ENCODE measurements around the gene CCDC73. TPM values are rescaled to one million over a fixed set of nuclear protein-coding genes. Genes with fewer than 3 reads are reported as not detected.
"Not testable (repeated sequence)": the region's sequence is repeated elsewhere in the genome, so short reads cannot be mapped to it uniquely, and the experiment has no call there.

The CCDC73 gene
- under 1 TPM; 0.06 to 0.18 (median 0.16) TPM for polyA plus RNA-seq (ENCODE audit: insufficient read depth in 1 of 5, insufficient read length in 5 of 5, low replicate concordance in 1 of 5)
- long read RNA-seq, donor 1, result 0 reads
- long read RNA-seq, donor 2, result 0 reads
- long read RNA-seq, donor 3, result 0 reads
- long read RNA-seq, donor 4, result 0 reads
- long read RNA-seq, donor 5, result 0 reads
- long read RNA-seq, donor 6, result 0 reads
- long read RNA-seq, donor 7, result 0 reads
- long read RNA-seq, donor 8, result 0 reads

DNA sequence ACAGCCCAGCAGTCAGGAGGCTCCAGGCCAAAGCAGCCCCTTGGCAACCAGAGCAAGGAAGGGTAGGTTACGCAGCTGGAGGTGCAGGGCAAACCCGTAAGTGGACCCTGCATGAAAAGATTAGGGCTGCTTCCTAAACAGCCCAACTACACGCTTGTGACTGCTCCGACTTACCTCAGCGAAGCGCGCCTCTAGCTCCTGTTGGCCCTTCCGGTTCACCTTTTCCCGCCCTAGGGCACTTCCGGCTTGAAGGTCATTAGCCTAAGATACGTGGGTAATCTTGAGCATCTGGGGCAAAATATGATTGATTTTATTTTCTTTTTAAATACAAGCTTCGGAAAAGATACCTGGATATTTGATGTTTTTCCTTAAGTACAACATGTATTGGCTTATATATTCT lies at the start of gene CCDC73:
Gene CCDC73 (minus strand): TSS at position 224 of the 400 bp plus-strand sequence. CDS start 34,419 bp downstream, outside the sequence.
- DNase-seq, result no peak

DNA sequence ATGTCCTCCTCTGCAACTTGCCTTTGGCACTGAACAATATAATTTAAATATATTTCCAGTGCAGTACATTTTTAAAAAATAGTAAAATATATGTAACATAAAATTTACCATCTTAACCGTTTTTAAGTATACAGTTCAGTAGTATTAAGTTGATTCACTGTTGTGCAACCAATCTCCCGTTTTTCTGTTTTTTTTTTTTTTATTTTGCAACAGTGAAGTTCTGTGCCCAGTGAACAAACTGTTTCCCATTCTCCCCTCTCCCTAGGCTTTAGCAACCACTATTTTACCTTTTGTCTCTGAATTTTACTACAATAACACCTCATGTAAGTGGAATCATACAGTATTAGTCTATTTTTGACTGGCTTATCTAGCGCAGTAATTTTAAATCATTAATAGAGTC lies 49.1 kb upstream of the CCDC73 start:
- DNase-seq, result no peak

DNA sequence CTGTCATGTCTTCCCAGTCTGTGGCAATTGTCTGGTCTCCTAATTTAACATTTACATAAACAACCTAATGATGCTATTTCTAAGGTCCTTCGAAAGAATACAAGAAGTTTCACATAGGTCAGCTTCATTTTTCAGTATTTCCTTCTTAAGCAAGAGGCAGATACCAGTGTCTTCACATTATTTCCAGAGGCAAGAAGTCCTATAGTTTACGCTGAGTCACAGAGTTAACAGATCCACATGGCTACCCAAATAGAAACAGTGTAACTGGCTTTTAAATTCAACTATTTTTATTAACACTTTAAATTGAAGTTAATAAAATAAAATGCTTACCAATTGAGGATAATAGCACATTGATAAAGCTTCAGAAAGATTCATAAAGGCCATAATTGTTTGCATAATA lies 46.1 kb upstream of the CCDC73 start:
- DNase-seq, result no peak

DNA sequence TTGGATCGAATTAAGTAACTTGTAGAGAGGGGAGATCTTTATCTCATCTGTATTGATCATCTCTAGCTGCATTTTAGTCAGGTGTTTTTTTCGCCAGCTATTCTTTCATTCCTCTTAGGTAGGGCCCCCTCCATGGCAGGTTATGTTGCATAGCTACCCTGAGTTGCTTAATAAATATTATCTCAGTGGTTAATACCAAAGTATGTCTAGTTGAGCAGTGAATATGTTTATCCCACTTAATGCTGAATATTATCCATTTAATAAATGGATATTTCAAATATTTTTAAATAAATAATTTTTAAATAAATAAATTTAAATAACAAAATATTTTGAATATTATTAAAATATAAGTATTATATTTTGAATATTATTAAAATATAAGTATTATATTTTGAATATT lies 44.8 kb upstream of the CCDC73 start:
- no peak for DNase-seq

DNA sequence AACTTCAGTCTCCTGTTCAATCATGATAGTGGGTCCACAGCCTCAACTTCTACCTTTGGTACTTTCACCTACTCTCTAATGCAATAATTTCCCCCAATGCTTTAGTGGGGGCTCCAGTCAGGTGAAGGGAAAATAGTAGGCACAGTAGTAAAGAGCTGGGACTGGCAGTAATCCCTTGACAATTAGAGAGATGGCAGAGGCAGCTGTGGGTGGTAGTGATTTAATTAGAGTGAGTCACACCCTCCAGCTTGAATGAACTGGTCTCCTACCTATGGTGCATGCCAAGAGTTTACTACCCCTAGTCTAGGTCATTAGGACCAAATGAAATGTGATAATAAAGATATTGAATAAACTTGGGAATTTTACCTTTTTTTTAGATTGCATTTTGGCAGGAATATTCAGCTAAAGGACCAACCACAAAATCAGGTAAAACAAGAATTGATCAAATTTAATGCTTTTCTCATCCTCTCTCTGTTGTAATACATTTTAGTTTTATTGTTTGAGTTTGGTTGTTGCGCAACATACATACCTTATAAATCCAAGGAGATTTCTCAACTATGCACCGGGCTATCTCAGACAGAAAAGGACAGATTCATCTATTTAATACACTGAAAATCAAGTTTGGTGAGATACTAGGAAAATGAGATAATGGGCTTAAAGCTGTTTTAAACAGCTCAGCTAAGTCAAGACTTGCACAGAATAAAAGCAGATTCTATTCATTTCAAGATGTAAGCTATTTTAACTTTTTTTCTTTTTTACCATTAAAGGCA lies 44.2 kb upstream of the CCDC73 start:
- no peak for DNase-seq

DNA sequence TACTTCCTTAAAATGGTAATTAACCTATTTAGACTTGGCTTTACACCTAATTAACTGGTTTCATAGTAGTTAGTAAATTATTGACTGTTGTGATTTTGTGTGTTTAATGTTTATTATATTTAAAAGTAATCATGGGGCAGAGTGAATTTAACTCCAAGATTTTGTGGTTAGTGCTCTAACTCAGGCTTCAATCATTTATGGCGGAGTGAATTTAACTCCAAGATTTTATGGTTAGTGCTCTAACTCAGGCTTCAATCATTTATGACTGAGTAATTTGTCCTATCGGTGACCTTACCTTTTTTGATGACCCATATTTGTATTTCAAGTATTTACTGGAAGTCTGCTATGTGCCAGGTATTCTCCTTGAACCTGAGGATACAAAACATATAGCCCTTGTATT lies 42.5 kb upstream of the CCDC73 start:
- no peak for DNase-seq

DNA sequence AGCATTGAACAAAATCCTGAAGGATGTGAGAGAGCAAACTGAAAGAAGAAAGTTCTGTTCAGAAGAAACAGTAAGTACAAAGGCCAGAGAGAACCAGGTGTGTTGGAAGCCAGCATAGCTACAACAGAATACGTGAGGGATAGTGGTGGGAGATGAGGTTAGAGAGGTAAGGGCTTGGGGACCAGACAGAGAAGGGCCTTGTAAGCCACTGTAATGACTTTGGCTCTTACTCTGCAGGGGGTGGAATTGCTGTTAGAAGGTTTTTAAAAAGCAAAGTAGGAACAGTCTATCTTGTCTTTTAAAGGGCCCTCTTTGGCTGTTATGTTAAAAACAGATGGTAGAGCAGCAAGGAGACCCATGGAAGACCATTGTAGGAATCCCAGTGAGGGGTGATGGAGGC lies 39.5 kb upstream of the CCDC73 start:
- DNase-seq, result no peak

DNA sequence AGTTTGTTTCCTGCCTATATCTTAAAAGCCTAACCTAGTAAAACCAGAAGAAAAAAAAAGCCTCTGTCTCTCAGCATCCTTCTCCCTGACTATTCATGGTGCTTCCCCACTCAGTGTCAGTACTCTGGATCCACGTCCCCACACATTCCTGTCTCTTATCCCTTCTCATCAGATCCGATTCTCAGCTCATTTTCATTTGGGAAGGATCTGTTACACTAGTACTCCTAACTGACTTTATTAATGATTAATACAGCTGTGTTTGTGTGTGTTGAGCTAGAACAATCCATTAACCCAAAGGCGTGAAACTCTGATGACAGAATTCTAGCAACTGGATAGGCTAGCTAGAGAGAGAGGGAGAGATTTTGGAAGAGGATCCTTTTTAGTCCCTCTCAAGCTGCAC lies 36.8 kb upstream of the CCDC73 start:
- DNase-seq, result no peak

DNA sequence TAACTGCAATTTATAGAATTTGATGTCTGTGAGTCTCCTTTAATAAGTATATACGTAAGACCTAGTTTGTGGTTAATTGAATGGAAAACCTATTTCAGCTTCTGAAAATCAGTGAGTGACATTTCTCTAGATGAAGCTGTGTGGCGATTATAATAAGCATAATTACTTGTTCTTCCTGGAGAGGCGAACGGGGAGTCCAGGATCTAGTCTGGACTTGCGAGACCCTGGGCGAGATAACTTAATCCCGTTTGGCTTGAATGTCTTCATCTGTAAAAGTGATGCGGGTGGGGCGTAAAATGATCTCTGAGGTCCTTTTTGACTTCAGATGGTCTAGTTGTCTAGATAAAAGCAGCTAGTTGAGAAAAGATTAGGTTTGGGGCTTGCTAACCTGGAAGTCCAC lies 36.3 kb upstream of the CCDC73 start:
- DNase-seq, result no peak

DNA sequence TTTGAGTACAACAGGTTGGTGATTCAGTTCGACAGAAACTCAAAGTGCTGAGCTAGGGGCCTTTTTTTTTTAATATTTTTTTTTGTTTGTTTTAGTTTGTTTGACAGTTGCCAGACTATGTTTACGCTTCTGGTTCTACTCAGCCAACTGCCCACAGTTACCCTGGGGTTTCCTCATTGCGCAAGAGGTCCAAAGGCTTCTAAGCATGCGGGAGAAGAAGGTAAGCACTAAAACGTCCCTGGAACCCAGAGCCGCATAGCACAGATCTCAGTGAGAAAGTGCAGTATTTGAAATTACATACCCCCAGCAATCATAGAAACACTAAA lies 35.9 kb upstream of the CCDC73 start:
- peak in 1 of 2 donors; percentile 16 for DNase-seq

DNA sequence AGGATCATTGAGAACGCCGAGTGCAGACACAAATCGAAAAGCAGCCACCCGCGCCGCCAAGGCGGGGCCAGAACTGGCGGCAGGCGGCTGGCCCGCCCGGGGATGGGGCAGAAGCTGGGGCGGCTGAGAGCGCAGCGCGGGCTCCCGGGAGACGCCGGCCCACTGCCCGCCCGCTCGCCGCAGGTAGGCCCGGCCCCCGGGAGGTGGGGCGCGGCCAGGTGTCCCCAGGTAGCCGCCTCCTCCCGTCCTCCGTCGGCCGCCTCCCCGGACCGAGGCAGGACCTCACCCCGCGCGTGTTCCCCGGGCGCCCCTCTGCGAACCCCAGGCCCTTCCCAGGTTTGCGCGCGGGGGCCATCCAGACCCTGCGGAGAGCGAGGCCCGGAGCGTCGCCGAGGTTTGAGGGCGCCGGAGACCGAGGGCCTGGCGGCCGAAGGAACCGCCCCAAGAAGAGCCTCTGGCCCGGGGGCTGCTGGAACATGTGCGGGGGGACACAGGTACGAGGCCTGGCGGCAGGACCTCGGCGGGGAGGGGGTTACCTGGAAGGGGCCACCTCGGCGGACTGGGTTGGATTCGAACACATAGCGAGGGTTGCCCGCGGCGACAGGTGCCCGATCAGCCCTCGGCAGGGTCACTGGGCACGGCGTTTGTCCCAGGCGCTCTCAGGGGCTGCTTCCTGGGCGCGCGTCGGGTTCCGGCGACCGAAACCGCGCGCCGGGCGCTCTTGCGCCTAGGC lies 35.4 kb upstream of the CCDC73 start, which contains the start of gene PRRG4:
Gene PRRG4 (plus strand): TSS at position 248 of the 733 bp plus-strand sequence. CDS start 603 bp downstream, outside the sequence.
- DNase-seq, result peak in 1 of 2 donors; percentile 46

DNA sequence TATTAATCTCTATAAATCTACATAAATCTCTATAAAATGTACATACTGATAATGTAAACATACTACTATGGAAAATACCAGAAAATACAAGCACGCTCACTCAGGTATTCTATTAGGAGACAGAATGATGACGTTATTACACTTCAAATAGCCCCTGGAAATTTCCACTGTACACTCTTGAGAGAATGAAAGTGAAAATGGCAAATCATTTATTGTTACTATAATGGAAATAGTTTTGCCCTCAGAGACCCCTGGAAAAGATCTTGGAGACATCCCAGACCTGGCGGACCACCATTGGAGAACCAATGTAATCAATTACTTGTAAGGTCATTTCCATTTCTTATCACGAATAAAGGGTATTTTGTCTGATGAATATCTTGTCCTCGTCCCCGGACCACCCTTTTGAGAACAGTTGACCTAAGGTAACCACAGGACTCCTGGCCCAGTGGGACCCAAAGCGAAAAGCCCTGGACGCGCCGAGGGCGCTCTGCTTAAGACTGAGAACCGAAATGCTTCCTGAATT lies 34.8 kb upstream of the CCDC73 start:
- DNase-seq, result peak in 1 of 2 donors; percentile 48

DNA sequence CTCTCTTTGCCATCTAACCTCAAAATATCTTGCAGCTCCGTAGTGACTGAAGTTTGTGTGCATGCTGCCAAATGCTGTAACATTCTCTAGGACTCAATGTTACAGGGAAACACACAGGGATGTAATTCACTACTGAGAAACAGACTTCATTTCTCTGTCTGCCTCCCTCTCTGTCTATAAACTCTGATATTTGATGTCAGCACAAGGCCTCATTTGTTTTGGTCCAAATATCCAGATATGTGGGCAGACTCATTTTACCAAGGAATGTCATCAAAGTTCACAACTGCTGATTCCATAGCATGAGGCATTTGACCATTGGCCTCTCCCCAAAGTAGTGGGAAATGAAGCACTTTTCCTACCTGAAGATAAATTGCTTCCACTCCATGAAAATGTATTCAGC lies 32.8 kb upstream of the CCDC73 start:
- no peak for DNase-seq

DNA sequence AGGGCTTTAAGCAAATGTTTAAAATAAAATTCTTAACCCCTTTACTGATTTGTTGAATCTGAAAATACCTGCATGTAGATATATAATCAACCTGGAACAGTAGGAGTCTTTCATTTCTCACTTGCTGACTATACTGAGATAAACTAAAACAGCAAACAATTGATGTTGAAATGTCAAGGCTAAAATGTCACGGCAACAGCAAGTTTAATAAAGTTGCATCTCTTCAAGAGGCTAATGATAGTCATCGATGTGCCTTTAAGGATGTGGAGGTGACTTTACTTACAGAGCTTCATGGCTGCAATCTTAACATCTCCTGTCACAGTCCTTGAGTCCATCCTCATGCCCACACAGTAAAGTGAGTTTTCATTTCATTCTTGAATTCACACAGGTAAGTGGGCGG lies 31.7 kb upstream of the CCDC73 start:
- DNase-seq, result no peak

DNA sequence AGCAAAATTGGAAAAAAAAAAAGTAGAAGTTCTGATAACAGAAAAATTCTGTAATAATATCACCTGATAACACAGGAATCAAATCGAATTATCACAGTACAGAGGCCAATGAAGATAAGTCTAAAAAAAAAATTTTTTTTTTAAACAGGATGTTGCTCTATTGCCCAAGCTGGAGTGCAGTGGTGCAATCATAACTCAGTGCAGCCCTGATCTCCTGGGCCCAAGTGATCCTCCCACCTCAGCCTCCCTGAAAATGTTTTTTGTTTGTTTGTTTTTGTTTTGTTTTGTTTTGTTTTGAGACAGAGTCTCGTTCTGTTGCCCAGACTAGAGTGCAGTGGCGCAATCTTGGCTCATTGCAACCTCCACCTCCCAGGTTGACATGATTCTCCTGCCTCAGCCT lies 29.2 kb upstream of the CCDC73 start:
- DNase-seq, result not testable (repeated sequence)

DNA sequence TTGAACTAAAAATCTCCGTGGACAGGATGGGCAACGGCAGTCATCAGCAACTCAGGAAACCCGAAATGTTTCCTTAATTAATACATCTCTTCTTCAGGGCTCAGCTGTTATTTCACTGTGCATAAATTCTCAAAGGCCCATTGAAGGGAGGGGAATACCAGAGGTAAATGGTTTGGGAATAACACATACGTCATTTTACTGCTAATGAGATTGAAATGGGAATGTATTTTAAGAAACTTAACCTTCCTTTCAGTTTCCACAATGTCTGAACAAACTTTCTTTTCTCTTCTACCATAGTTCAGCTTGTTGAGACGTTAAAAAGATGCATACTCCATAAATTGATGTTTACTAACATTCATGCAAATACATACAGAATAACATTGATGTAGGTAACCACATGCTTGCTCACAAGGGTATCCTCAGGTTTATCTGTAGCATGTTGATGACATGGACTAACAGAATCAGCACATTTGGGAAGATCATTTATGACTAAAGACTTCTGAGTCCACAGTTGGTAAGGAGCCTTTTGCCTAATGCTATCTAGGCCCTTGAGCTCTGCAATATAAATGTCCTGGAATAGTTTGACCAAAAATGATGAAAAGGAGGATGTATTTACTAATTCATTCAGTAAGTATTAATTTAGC lies 27.6 kb upstream of the CCDC73 start:
- no peak for DNase-seq

DNA sequence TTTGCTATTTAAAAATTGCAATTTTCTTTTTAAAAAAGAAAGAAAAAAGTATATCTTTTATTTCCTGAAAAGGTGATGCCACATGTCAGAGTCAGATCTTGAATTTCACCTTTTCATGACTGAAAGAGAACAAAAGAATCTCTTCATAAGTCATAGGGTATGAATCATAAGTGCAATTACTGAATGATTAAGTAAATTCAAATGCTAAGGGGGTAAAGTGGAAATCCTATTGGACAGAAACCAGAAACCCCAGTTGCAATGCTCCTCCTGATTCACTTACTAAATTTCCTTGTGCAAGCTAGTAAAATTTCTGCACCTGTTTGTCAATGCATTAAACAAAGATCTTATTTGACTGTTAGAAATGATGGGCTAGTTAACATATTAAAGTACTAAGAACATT lies 27.1 kb upstream of the CCDC73 start:
- DNase-seq, result no peak

DNA sequence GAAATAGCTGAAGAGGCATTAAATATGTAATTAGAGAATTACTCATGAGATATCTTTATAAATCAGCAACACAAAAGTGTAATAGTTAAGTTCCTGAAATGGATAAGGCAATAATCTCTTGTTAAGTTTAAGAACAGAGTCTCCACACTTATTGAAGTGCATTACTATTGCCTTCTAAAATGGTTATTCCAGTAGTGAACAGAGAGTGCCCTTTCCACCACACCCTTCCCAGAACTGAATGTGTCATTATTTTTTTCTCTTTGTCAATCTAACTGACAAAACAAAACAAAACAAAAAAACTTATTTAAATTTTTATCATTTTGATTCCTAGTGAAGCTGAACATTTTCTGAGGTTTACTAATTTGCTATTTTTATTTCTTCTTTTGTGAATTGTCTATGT lies 26.0 kb upstream of the CCDC73 start:
- no peak for DNase-seq

DNA sequence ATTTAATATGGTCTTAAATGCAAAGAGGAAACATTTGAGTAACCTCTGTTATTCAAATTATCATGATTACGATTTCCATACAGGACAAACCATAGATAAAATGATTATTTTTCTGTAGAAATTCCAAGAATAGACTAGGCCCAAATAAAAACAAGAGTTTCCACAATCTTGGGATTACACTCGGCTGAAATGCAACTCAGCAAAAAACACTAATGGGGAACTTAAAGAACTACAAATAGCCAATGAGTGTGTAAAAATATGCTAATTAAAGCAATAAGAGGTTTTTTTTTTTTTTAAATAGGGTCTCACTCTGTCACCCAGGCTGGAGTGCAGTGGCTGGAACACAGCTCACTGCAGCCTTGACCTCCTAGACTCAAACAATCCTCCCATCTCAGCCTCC lies 24.7 kb upstream of the CCDC73 start:
- no peak for DNase-seq

DNA sequence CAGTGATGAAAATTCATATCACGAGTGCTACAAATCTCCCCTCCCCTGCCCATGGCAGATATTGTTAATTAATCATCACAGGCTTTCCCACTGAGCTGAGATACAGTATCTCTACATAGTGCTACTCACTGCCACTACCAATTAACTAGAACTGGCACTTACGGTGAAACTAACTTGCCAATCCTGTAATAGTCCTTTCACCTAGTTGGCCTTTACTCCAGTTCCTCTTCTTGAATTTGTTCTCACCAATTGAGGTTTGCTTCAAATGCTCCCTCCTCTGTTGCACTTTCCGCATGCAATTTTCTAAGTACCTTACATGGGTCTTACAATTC lies 23.4 kb upstream of the CCDC73 start:
- DNase-seq, result no peak

DNA sequence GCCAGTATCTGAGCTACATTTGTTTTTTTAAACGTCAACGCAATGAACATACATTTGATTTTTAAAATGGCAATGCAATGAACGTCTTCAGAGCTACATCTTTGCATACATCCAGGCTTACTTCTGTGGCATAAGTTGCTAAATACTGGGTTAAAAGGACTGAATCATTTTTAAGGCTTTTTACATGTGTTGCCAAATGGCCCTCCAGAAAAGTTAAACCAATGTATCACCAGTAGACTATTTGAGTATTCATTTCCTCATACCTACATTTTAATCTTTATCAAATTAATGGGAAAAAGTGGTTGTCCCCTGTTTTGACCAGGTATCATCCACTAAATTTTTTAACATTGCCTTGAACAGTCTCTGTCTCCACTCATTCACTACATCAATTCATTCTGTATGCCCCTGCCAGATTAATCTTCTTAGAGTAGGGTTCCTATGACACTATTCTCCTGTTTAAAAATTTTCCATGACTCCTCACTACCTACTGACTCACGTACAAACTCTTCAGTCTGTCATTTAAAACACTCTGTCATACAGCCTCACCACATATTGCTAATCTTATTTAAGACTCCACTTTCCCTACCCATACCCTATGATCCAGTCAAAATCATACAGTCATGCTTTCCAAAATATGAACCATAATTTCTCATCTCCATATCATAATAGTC lies 22.9 kb upstream of the CCDC73 start:
- DNase-seq, result no peak

DNA sequence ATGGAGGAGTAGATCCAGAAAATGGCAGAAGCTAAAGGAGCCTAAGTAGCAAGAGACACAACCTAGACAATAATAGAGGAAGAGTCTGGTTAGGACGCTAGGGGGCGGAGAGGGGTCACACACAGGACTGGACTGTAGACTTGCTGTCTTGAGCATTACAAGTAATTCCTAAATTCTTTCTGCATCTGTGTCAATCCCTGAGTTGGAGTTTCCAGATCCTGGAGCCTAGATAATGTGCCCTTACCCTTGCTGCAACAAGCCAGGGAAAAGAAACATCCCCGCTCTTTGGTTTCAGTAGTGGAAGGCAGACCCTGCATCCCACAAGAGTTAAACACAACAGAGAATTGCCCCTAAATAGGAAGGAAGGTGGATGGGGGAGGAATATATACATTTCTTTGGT lies 14.9 kb upstream of the CCDC73 start:
- DNase-seq, result peak; percentile 28 to 50

Data from right lung (tissue), 10 donors.